Neural cell (in vitro differentiated cells): ENCODE data around the gene KIR3DL3. TPM values are rescaled to one million over a fixed set of nuclear protein-coding genes. Genes with fewer than 3 reads are reported as not detected.
"Not testable (repeated sequence)": the region's sequence is repeated elsewhere in the genome, so short reads cannot be mapped to it uniquely, and the experiment has no call there.

ENCODE experiments used
- H2AFZ ChIP-seq: fragments of 200-600, 300-800 bp; sonication (generic), shearing (Covaris generic); 2 replicates; pipeline ENCODE4 v1.6.0; 2014; ENCODE audit warnings: low read depth, mild to moderate bottlenecking, antibody characterized with exemption, low read length, moderate library complexity
- H3F3A ChIP-seq: fragments of 200-600 bp; shearing (Covaris generic); 2 replicates; pipeline ENCODE4 v1.6.1; 2016; ENCODE audit warnings: mild to moderate bottlenecking, moderate library complexity, mixed read lengths, antibody characterized with exemption, low read length; ENCODE audit not compliant: insufficient read depth, poor library complexity, severe bottlenecking
- H3K27ac ChIP-seq: fragments of 200-600, 300-800 bp; sonication (generic), shearing (Covaris generic); 2 replicates; pipeline ENCODE4 v1.5.1; 2014; ENCODE audit warnings: mild to moderate bottlenecking, low read length, moderate library complexity
- H3K27me3 ChIP-seq: fragments of 300-800, 200-600 bp; sonication (generic), shearing (Covaris generic); 2 replicates; pipeline ENCODE4 v1.6.0; 2014; ENCODE audit warnings: mild to moderate bottlenecking, low read depth, low read length, moderate library complexity; ENCODE audit not compliant: insufficient read depth
- H3K36me3 ChIP-seq: fragments of 300-800, 200-600 bp; sonication (generic), shearing (Covaris generic); 2 replicates; pipeline ENCODE4 v1.5.1; 2014; ENCODE audit warnings: mild to moderate bottlenecking, antibody characterized with exemption, low read length, moderate library complexity; ENCODE audit not compliant: insufficient read depth
- H3K4me2 ChIP-seq: fragments of 300-800, 200-600 bp; sonication (generic), shearing (Covaris generic); 2 replicates; pipeline ENCODE4 v1.6.0; 2014; ENCODE audit warnings: mild to moderate bottlenecking, low read length
- H3K4me3 ChIP-seq: fragments of 300-800, 200-600 bp; sonication (generic), shearing (Covaris generic); 2 replicates; pipeline ENCODE4 v1.5.1; 2014; ENCODE audit warnings: mild to moderate bottlenecking, low read length, moderate library complexity
- H3K79me2 ChIP-seq: fragments of 200-600 bp; shearing (Covaris generic); replicated peaks from 2 replicates; pipeline ENCODE4 v1.6.0; 2014; ENCODE audit warnings: mild to moderate bottlenecking, low read length, moderate library complexity; ENCODE audit not compliant: insufficient read depth
- H3K9ac ChIP-seq: fragments of 300-800, 200-600 bp; sonication (generic), shearing (Covaris generic); 2 replicates; pipeline ENCODE4 v1.6.1; 2016; ENCODE audit warnings: mild to moderate bottlenecking, low read length, mixed read lengths
- H3K9me2 ChIP-seq: fragments of 200-600 bp; shearing (Covaris generic); 2 replicates; pipeline ENCODE4 v1.6.1; 2016; ENCODE audit warnings: mild to moderate bottlenecking, low read length, mixed read lengths; ENCODE audit not compliant: insufficient read depth
- H3K9me3 ChIP-seq: fragments of 200-600, 300-800 bp; sonication (generic), shearing (Covaris generic); 2 replicates; pipeline ENCODE4 v1.6.1; 2016; ENCODE audit warnings: mild to moderate bottlenecking, mixed run types, low read length, moderate library complexity, mixed read lengths
- H4K20me1 ChIP-seq: fragments of 200-600 bp; shearing (Covaris generic); 2 replicates; pipeline ENCODE4 v1.6.1; 2016; ENCODE audit warnings: mild to moderate bottlenecking, mixed run types; ENCODE audit not compliant: insufficient read depth
- polyA plus RNA-seq: library from polyadenylated mRNA; depleted of rRNA; stranded (reverse); fragments of >200 nt; gene quantifications from 2 replicates; pipeline ENCODE4 v1.2.3, GENCODE V29; 2014

Gene KIR3DL3
- polyA plus RNA-seq, 1 donor from 2014 or later = not detected

DNA sequence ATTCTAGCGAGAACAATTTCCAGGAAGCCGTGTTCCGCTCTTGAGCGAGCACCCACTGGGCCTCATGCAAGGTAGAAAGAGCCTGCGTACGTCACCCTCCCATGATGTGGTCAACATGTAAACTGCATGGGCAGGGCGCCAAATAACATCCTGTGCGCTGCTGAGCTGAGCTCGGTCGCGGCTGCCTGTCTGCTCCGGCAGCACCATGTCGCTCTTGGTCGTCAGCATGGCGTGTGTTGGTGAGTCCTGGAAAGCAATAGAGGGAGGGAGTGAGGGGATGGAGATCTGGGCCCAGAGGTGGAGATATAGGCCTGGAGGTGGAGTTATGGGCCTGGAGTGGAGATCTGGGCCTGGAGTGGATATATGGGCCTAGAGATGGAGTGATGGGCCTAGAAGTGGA lies 45.4 kb downstream of the KIR3DL3 start, which contains the start of gene KIR2DL1:
TSS of gene KIR2DL1 (plus strand) at position 148 of the 400 bp plus-strand sequence. CDS start at position 206, 58 bp downstream.
- not testable (repeated sequence) for H3K9me3 ChIP-seq, H3K27me3 ChIP-seq, H2AFZ ChIP-seq

GRCh38 chr19:54770511-54770910 lies 46.3 kb downstream of the KIR3DL3 start:
- H3K4me3 ChIP-seq, H3K9ac ChIP-seq, H2AFZ ChIP-seq, H3K9me3 ChIP-seq, H3K9me2 ChIP-seq, H3K27ac ChIP-seq, H3K79me2 ChIP-seq, H3K4me2 ChIP-seq, H3K36me3 ChIP-seq, H3K27me3 ChIP-seq, H4K20me1 ChIP-seq, H3F3A ChIP-seq: not testable (repeated sequence)

More for the DNA sequence above, 45.4 kb downstream of the KIR3DL3 start, which contains the start of gene KIR2DL1:
- not testable (repeated sequence) for H3K79me2 ChIP-seq, H3K4me3 ChIP-seq, H3K4me2 ChIP-seq, H4K20me1 ChIP-seq, H3K27ac ChIP-seq, H3K9ac ChIP-seq, H3K36me3 ChIP-seq, H3F3A ChIP-seq, H3K9me2 ChIP-seq

DNA sequence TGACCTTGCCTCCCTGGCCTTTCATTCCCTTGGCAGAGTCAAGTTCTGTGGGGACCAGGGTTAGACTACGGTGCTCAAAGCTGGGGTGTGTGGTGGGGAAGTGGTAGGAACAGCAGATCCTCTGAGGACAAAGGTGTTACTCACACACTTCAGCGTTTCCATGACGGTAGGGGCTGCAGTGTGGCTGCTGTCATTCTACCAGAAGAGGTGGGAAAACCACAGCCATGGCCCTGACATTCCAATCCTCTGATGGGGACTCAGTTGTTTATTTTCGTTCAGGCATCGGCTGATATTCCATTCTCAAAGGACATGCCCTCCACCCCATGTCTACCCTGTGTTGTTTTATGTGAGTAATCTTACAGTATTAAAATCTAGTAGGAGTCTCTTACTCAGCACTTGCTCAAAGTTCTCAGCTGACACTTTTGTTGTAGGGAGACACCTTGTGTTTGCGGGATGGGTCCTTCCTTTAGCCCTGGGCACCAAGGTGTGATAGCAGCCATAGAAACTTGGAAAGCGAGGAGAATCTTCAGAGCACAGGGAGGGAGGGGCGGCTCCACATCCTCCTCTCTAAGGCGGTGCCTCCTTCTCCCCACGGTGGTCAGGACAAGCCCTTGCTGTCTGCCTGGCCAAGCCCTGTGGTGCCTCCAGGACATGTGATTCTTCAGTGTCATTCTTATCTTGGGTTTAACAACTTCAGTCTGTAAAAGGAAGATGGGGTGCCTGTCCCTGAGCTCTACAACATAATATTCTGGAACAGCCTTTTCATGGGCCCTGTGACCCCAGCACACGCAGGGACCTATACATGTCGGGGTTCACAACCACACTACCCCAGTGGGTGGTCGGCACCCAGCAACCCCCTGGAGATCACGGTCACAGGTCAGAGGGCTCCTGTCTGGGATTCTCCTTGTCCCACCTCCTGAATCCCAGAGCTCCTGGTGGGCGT lies 47.0 kb downstream of the KIR3DL3 start:
- H3K4me3 ChIP-seq, H3K4me2 ChIP-seq, H3K79me2 ChIP-seq, H3K27me3 ChIP-seq, H3K36me3 ChIP-seq, H2AFZ ChIP-seq, H3K9me3 ChIP-seq, H3K27ac ChIP-seq, H3K9me2 ChIP-seq, H4K20me1 ChIP-seq, H3F3A ChIP-seq, H3K9ac ChIP-seq: not testable (repeated sequence)

DNA sequence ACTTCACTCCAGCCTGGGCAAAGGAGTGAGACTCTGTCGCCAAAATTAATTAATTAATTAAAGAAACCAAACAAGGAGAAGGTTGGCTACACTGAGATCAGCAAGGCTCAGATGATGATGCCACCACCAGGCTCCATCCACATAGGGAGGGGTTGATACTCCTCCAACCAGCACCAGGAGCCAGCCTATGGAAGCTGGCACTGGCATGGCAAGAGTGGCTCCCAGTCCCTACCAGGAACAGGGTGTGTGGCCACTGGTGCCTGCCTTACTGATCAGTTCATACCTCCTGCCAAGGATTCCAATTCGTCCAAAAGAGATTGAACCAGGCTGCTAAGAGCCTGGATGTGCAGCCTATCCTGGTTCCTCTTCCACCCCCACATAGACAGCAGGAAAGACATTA lies 48.4 kb downstream of the KIR3DL3 start:
- not testable (repeated sequence) for H4K20me1 ChIP-seq, H3K27ac ChIP-seq, H3K36me3 ChIP-seq, H3F3A ChIP-seq, H3K9ac ChIP-seq, H3K27me3 ChIP-seq, H3K4me2 ChIP-seq, H3K4me3 ChIP-seq, H3K9me2 ChIP-seq, H3K79me2 ChIP-seq, H3K9me3 ChIP-seq, H2AFZ ChIP-seq

DNA sequence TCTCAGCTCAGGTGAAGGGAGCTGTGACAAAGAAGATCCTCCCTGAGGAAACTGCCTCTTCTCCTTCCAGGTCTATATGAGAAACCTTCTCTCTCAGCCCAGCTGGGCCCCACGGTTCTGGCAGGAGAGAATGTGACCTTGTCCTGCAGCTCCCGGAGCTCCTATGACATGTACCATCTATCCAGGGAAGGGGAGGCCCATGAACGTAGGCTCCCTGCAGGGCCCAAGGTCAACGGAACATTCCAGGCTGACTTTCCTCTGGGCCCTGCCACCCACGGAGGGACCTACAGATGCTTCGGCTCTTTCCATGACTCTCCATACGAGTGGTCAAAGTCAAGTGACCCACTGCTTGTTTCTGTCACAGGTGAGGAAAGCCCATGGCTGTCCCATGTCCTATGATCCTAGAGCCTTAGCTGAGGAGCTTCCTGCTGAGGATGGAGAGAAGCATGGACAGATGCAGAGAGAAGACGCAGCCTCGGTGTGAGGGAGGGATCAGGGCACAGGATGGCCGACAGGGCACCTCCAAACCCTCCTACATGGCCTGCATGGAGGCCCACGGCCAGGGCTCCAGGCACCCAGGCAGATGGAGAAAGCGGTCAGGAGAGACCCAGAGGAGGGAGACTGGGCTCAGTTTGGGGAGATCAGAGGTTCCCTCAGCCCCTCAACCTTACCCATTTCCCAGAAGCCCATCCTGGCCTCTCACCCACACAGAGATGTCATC lies 51.0 kb downstream of the KIR3DL3 start:
- not testable (repeated sequence) for H3K9me3 ChIP-seq, H3K27ac ChIP-seq, H3K27me3 ChIP-seq, H3F3A ChIP-seq, H3K4me3 ChIP-seq, H3K36me3 ChIP-seq, H3K4me2 ChIP-seq, H3K9ac ChIP-seq, H3K79me2 ChIP-seq, H3K9me2 ChIP-seq, H4K20me1 ChIP-seq, H2AFZ ChIP-seq

DNA sequence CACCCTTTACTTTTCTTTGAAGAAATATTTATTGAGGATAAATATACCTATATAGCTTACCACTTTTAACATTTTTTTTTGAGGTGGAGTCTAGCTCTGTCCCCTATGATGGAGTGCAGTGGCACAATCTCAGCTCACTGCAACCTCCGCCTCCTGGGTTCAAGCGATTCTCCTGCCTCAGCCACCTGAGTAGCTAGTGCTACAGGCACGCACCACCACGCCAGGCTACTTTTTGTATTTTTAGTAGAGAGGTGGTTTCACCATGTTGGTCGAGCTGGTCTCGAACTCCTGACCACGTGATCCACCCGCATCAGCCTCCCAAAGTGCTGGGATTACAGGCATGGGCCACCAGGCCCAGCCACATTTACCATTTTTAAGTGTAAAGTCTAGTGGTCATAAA lies 51.6 kb downstream of the KIR3DL3 start:
- H3K9ac ChIP-seq, H3K9me3 ChIP-seq: not testable (repeated sequence)

DNA sequence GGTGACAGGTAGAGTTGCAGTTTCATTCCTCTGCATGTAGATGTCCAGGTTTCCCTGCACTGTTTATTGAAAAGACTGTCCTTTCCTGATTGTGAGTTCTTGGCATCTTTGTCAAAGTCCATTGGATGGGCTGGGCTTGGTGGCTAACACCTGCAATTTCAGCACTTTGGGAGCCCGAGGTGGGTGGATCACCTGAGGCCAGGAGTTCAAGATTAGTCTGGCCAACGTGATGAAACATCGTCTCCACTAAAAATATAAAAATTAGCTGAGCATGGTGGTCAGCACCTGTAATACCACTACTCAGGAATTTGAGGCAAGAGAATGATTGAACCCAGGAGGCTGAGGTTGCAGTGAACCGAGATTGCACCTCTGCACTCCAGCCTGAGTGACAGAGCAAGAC lies 53.6 kb downstream of the KIR3DL3 start:
- H2AFZ ChIP-seq, H3K9me3 ChIP-seq, H3K9ac ChIP-seq, H4K20me1 ChIP-seq, H3K4me3 ChIP-seq, H3K27ac ChIP-seq, H3K79me2 ChIP-seq, H3K36me3 ChIP-seq, H3K4me2 ChIP-seq, H3F3A ChIP-seq, H3K27me3 ChIP-seq, H3K9me2 ChIP-seq: not testable (repeated sequence)

More for the DNA sequence above, 51.6 kb downstream of the KIR3DL3 start:
- not testable (repeated sequence) for H3K27ac ChIP-seq, H3K27me3 ChIP-seq, H3K79me2 ChIP-seq, H3K4me2 ChIP-seq, H4K20me1 ChIP-seq, H3K9me2 ChIP-seq, H3K4me3 ChIP-seq, H3K36me3 ChIP-seq, H2AFZ ChIP-seq, H3F3A ChIP-seq
